H1 (cell line): Measurements from ENCODE around the gene KCNK2. TPM values are rescaled to one million over a fixed set of nuclear protein-coding genes. Genes with fewer than 3 reads are reported as not detected.

ENCODE experiments used
- CTCF ChIA-PET: fragments of 300-600 bp; sonication (Branson Sonifier 250); formaldehyde crosslinking; loops from one replicate; lab custom pipeline; 2021; ENCODE audit not compliant: partially characterized antibody; lab: Charles Lee
- POLR2A ChIA-PET: fragments of 300-600 bp; sonication (Branson Sonifier 250); formaldehyde crosslinking; loops from one replicate; lab custom pipeline; 2021; ENCODE audit warnings: inconsistent platforms; ENCODE audit not compliant: partially characterized antibody; lab: Charles Lee
- DNase-seq, 2 experiments: peaks; one replicate each; pipeline versions ENCODE4 v3.0.0 to v3.0.0-alpha.2; 2010 to 2022; ENCODE audit warnings: low spot score in 2 of 2, low read depth in 1 of 2, mixed read lengths in 1 of 2
- FAIRE-seq: peaks from 2 replicates; lab custom pipeline; 2011; peaks lifted over from hg19 to GRCh38; lab: Jason Lieb, UNC
- H2AFZ ChIP-seq: 2 replicates; pipeline ENCODE4 v1.8.1; 2012; ENCODE audit warnings: low read length, inconsistent platforms
- H2AK5ac ChIP-seq: 2 replicates; pipeline ENCODE4 v1.6.1; 2013; ENCODE audit warnings: low read depth, low read length
- H2BK120ac ChIP-seq: replicated peaks from 2 replicates; pipeline ENCODE3; 2013; ENCODE audit warnings: low read depth, low read length, inconsistent platforms
- H2BK12ac ChIP-seq: 2 replicates; pipeline ENCODE4 v1.6.1; 2013; ENCODE audit warnings: low read depth, low read length
- H2BK15ac ChIP-seq: 2 replicates; pipeline ENCODE4 v1.6.1; 2013; ENCODE audit warnings: low read length
- H2BK20ac ChIP-seq: 2 replicates; pipeline ENCODE4 v1.6.1; 2013; ENCODE audit warnings: low read length
- H2BK5ac ChIP-seq: 2 replicates; pipeline ENCODE4 v1.6.1; 2013; ENCODE audit warnings: low read depth, low read length
- H3K14ac ChIP-seq: 2 replicates; pipeline ENCODE4 v1.6.1; 2013; ENCODE audit warnings: inconsistent platforms; ENCODE audit not compliant: insufficient read length
- H3K18ac ChIP-seq: 2 replicates; pipeline ENCODE4 v1.6.1; 2013; ENCODE audit warnings: low read length; ENCODE audit errors: extremely low read depth
- H3K23ac ChIP-seq: 2 replicates; pipeline ENCODE4 v1.6.1; 2013; ENCODE audit warnings: inconsistent platforms; ENCODE audit not compliant: insufficient read length
- H3K23me2 ChIP-seq: 2 replicates; pipeline ENCODE4 v1.6.1; 2013; ENCODE audit warnings: low read depth, low read length
- H3K27ac ChIP-seq: 2 replicates; pipeline ENCODE4 v1.6.1; 2011; ENCODE audit warnings: low read depth, low read length, inconsistent platforms
- H3K27me3 ChIP-seq, 4 experiments: replicated peaks in 1 of 4; 1 replicate in 1 of 4; 2 replicates in 3 of 4; pipeline versions ENCODE4 v1.6.1 to v1.8.1; 2011 to 2013; ENCODE audit warnings: low read length in 3 of 4, mild to moderate bottlenecking in 3 of 4, inconsistent platforms in 2 of 4, mixed read lengths in 2 of 4, moderate library complexity in 1 of 4; ENCODE audit not compliant: control insufficient read depth in 3 of 4, insufficient read depth in 3 of 4; ENCODE audit errors: extremely low read depth in 1 of 4
- H3K36me3 ChIP-seq, 4 experiments: 2 replicates each; pipeline versions ENCODE4 v1.6.1 to v1.8.1; 2011 to 2013; ENCODE audit warnings: mild to moderate bottlenecking in 4 of 4, low read length in 3 of 4, moderate library complexity in 2 of 4, control low read depth in 1 of 4, inconsistent platforms in 1 of 4; ENCODE audit not compliant: insufficient read depth in 4 of 4, control insufficient read depth in 2 of 4
- H3K4ac ChIP-seq: replicated peaks from 2 replicates; pipeline ENCODE3; 2013; ENCODE audit warnings: low read length, low read depth, mixed read lengths, inconsistent platforms; ENCODE audit not compliant: insufficient read length
- H3K4me1 ChIP-seq, 4 experiments: replicated peaks in 1 of 4; 1 replicate in 1 of 4; 2 replicates in 3 of 4; pipeline versions ENCODE4 v1.6.1 to v1.8.1; 2011 to 2013; ENCODE audit warnings: low read length in 3 of 4, inconsistent platforms in 2 of 4, mixed read lengths in 1 of 4; ENCODE audit not compliant: insufficient read depth in 4 of 4, control insufficient read depth in 3 of 4
- H3K4me2 ChIP-seq, 2 experiments: 2 replicates each; pipeline versions ENCODE4 v1.6.1 to v1.8.1; 2011 to 2013; ENCODE audit warnings: low read depth in 2 of 2, low read length in 2 of 2, control low read depth in 1 of 2, inconsistent platforms in 1 of 2, mild to moderate bottlenecking in 1 of 2; ENCODE audit not compliant: insufficient read depth in 1 of 2
- H3K4me3 ChIP-seq, 4 experiments: fragments of 200-600, 300-600 bp in 1 of 4; sonication (generic), shearing (Covaris generic), sonication (Bioruptor Twin) in 1 of 4; 2 replicates each; pipeline versions ENCODE4 v1.5.1 to v1.8.1; 2011 to 2016; ENCODE audit warnings: low read length in 4 of 4, low read depth in 3 of 4, control low read depth in 2 of 4, inconsistent platforms in 2 of 4, mild to moderate bottlenecking in 2 of 4, mixed read lengths in 1 of 4, moderate library complexity in 1 of 4; ENCODE audit not compliant: insufficient read depth in 2 of 4; ENCODE audit errors: extremely low read depth in 1 of 4
- H3K56ac ChIP-seq: replicated peaks from 2 replicates; pipeline ENCODE3; 2013; ENCODE audit warnings: low read depth, mild to moderate bottlenecking, mixed read lengths, low read length, inconsistent platforms; ENCODE audit not compliant: insufficient read length
- H3K79me1 ChIP-seq: 2 replicates; pipeline ENCODE4 v1.6.1; 2013; ENCODE audit warnings: low read depth, low read length, control low read depth
- H3K79me2 ChIP-seq, 2 experiments: 2 replicates each; pipeline versions ENCODE4 v1.6.1 to v1.8.1; 2012 to 2013; ENCODE audit warnings: low read length in 2 of 2, mild to moderate bottlenecking in 2 of 2, inconsistent platforms in 1 of 2; ENCODE audit not compliant: insufficient read depth in 2 of 2, control insufficient read depth in 1 of 2
- H3K9ac ChIP-seq, 4 experiments: replicated peaks in 1 of 4; 1 replicate in 1 of 4; 2 replicates in 3 of 4; pipeline versions ENCODE4 v1.6.1 to v1.8.1; 2011 to 2013; ENCODE audit warnings: low read depth in 3 of 4, low read length in 3 of 4, control low read depth in 2 of 4, mild to moderate bottlenecking in 2 of 4, moderate library complexity in 2 of 4, inconsistent platforms in 1 of 4; ENCODE audit errors: extremely low read depth in 1 of 4
- H3K9me3 ChIP-seq, 2 experiments: 2 replicates each; pipeline versions ENCODE4 v1.6.1 to v1.8.1; 2012 to 2013; ENCODE audit warnings: mild to moderate bottlenecking in 2 of 2, moderate library complexity in 2 of 2, control low read depth in 1 of 2, inconsistent platforms in 1 of 2, low read depth in 1 of 2, low read length in 1 of 2, mixed read lengths in 1 of 2; ENCODE audit not compliant: insufficient read depth in 2 of 2
- H4K20me1 ChIP-seq, 2 experiments: replicated peaks in 1 of 2; 2 replicates each; pipeline versions ENCODE3 to v1.8.1; 2011 to 2013; ENCODE audit warnings: inconsistent platforms in 2 of 2, low read length in 2 of 2, mild to moderate bottlenecking in 1 of 2; ENCODE audit not compliant: insufficient read depth in 2 of 2, control insufficient read depth in 1 of 2
- H4K5ac ChIP-seq: 2 replicates; pipeline ENCODE4 v1.6.1; 2013; ENCODE audit warnings: low read length, low read depth, mixed read lengths, inconsistent platforms; ENCODE audit not compliant: insufficient read length
- H4K8ac ChIP-seq: 2 replicates; pipeline ENCODE4 v1.8.0; 2013; ENCODE audit warnings: mild to moderate bottlenecking, moderate library complexity, low read length, inconsistent platforms; ENCODE audit not compliant: insufficient read depth; ENCODE audit errors: extremely low read depth
- H4K91ac ChIP-seq: replicated peaks from 2 replicates; pipeline ENCODE3; 2013; ENCODE audit warnings: low read length, mixed read lengths, inconsistent platforms; ENCODE audit not compliant: insufficient read length
- KDM1A ChIP-seq: fragments of 200-600, 300-600 bp; sonication (generic); IDR thresholded peaks from 2 replicates; pipeline ENCODE4 v1.7.1; 2016; ENCODE audit warnings: mild to moderate bottlenecking, low read length, borderline replicate concordance
- NANOG ChIP-seq: IDR thresholded peaks from 2 replicates; pipeline ENCODE4 v1.6.1; 2011; ENCODE audit warnings: low read length, low read depth, mild to moderate bottlenecking, inconsistent platforms; ENCODE audit not compliant: insufficient read depth, poor library complexity, severe bottlenecking
- SP2 ChIP-seq: IDR thresholded peaks from 2 replicates; pipeline ENCODE4 v1.6.1; 2012; ENCODE audit warnings: mild to moderate bottlenecking, low read length, inconsistent platforms
- WGBS, 2 experiments: shearing (Covaris generic) in 1 of 2; methylation state at CpG; one replicate each; pipeline versions ENCODE4 v1.1.6 to v1.1.7; 2013 to 2015; ENCODE audit warnings: low lambda C conversion rate in 2 of 2, mixed read lengths in 2 of 2, inconsistent platforms in 1 of 2, low coverage in 1 of 2, missing lambda C conversion rate in 1 of 2; ENCODE audit not compliant: insufficient replicate concordance in 2 of 2, insufficient coverage in 1 of 2, insufficient read length in 1 of 2; ENCODE audit errors: extremely low coverage in 1 of 2, missing lambda C conversion rate in 1 of 2; 5-methylcytosine and 5-hydroxymethylcytosine counted together
- polyA plus RNA-seq, 7 experiments: library from polyadenylated mRNA; depleted of rRNA in 3 of 7; stranded (reverse) in 5 of 7; unstranded in 2 of 7; fragments of >200 nt in 5 of 7; fragments of 200-250 nt in 2 of 7; gene quantifications; 1 replicate in 5 of 7; 2 replicates in 1 of 7; 4 replicates in 1 of 7; pipeline versions ENCODE4 v1.2.1 to v1.2.3, GENCODE V29; 2011 to 2013; ENCODE audit warnings: missing spikeins in 2 of 7, mixed read lengths in 2 of 7
- total RNA-seq: library from RNA; stranded (reverse); fragmentation: NEBNext Ultra II Directional; extraction: Animal tissue kit (Norgen Biotek cat#: 25700); gene quantifications from 2 replicates; pipeline ENCODE4 v1.2.1, GENCODE V29; 2021

KCNK2 gene
- total and polyA plus RNA-seq, 2 of the 8 experiments (the other 6 are each of a cell fraction or from before 2014, with no cell fraction given) = 0.59 to 1.2 TPM

GRCh38 chr1:215118081-215118480, 35.5 kb downstream of the KCNK2 start:
- H3K14ac ChIP-seq = no peak overlapping the region
- H3K27ac ChIP-seq = no peak overlapping the region
- H2BK15ac ChIP-seq = no peak overlapping the region
- no peak overlapping the region for H2AFZ ChIP-seq
- CTCF ChIA-PET = no interaction called here
- H3K4ac ChIP-seq = no peak overlapping the region
- H3K9me3 ChIP-seq = no peaks in the 10 kb centered on the region
- 100% methylated on average over 1 of the region's 1 CpG; no CpG with 5 or more reads in 1 of the 2 experiments for WGBS, 2 experiments
- H4K8ac ChIP-seq = no peak overlapping the region
- no peak overlapping the region for H3K18ac ChIP-seq
- no peaks in the 10 kb centered on the region for H3K27me3 ChIP-seq
- H3K4me1 ChIP-seq = no peaks in the 10 kb centered on the region
- no peaks in the 10 kb centered on the region for H3K36me3 ChIP-seq
- H3K4me3 ChIP-seq = no peak overlapping the region
- H2BK5ac ChIP-seq = no peak overlapping the region
- DNase-seq (no peak), FAIRE-seq (no peak)
- POLR2A ChIA-PET = no interaction called here
- H3K23me2 ChIP-seq = no peaks in the 10 kb centered on the region; the same call in 1 of the 2 replicates
- no peak overlapping the region for H4K5ac ChIP-seq
- no peak overlapping the region for H2BK120ac ChIP-seq
- no peak overlapping the region for H3K9ac ChIP-seq
- H3K4me2 ChIP-seq = no peak overlapping the region
- no peak overlapping the region for H2AK5ac ChIP-seq
- H2BK12ac ChIP-seq = no peak overlapping the region
- H3K56ac ChIP-seq = no peak overlapping the region
- no peak overlapping the region for H2BK20ac ChIP-seq
- no peak overlapping the region for H3K23ac ChIP-seq
- H4K20me1 ChIP-seq = no peaks in the 10 kb centered on the region
- no peaks in the 10 kb centered on the region for H3K79me1 ChIP-seq
- no peak overlapping the region for H4K91ac ChIP-seq
- TF ChIP-seq KDM1A (no peak), SP2 (no peak), NANOG (no peak)
- no peaks in the 10 kb centered on the region for H3K79me2 ChIP-seq
